Spinal cord (tissue), 10 donors: ENCODE measurements around the gene CCNF. TPM values are rescaled to one million over a fixed set of nuclear protein-coding genes. Genes with fewer than 3 reads are reported as not detected.
"Not testable (repeated sequence)": the region's sequence is repeated elsewhere in the genome, so short reads cannot be mapped to it uniquely, and the experiment has no call there.

Experiments used
- DNase-seq, 6 donors: peaks; one replicate each; pipeline versions ENCODE4 v3.0.0 to v3.0.0-alpha.2; 2013 to 2015; ENCODE audit warnings: low spot score in 6 of 6, low read depth in 4 of 6
- H3K27ac ChIP-seq: one replicate; pipeline ENCODE4 v1.5.1; 2013; ENCODE audit warnings: low read depth, low read length, control low read depth
- H3K27me3 ChIP-seq: one replicate; pipeline ENCODE4 v1.6.1; 2013; ENCODE audit warnings: low read length; ENCODE audit not compliant: control insufficient read depth, insufficient read depth
- H3K36me3 ChIP-seq: one replicate; pipeline ENCODE4 v1.6.1; 2013; ENCODE audit warnings: low read length; ENCODE audit not compliant: control insufficient read depth, insufficient read depth
- H3K4me1 ChIP-seq: one replicate; pipeline ENCODE4 v1.6.1; 2013; ENCODE audit warnings: low read length; ENCODE audit not compliant: control insufficient read depth, insufficient read depth
- H3K4me3 ChIP-seq: one replicate; pipeline ENCODE4 v1.5.1; 2013; ENCODE audit warnings: low read depth, low read length, control low read depth
- H3K9me3 ChIP-seq: one replicate; pipeline ENCODE4 v1.6.1; 2013; ENCODE audit warnings: low read length; ENCODE audit not compliant: control insufficient read depth, insufficient read depth
- WGBS: methylation state at CpG from one replicate; pipeline ENCODE4 v1.1.5; 2013; ENCODE audit warnings: missing lambda C conversion rate; ENCODE audit not compliant: insufficient coverage; 5-methylcytosine and 5-hydroxymethylcytosine counted together
- long read RNA-seq, 4 donors: transcript quantifications; one replicate each; lab custom pipeline, GENCODE V29; 2026
- polyA plus RNA-seq, 2 donors: library from polyadenylated mRNA; unstranded; fragments of 120-200 nt; gene quantifications; one replicate each; pipeline ENCODE4 v1.2.1, GENCODE V29; 2013; ENCODE audit not compliant: insufficient read length in 2 of 2
- total RNA-seq, 2 donors: library from RNA; depleted of rRNA in 1 of 2; stranded (reverse); fragments of 120-200 nt in 1 of 2; fragments of >200 nt in 1 of 2; gene quantifications; one replicate each; pipeline versions ENCODE4 v1.2.3 to v1.2.4, GENCODE V29; 2013 to 2014
- donor health status: healthy.

Gene CCNF, protein sequence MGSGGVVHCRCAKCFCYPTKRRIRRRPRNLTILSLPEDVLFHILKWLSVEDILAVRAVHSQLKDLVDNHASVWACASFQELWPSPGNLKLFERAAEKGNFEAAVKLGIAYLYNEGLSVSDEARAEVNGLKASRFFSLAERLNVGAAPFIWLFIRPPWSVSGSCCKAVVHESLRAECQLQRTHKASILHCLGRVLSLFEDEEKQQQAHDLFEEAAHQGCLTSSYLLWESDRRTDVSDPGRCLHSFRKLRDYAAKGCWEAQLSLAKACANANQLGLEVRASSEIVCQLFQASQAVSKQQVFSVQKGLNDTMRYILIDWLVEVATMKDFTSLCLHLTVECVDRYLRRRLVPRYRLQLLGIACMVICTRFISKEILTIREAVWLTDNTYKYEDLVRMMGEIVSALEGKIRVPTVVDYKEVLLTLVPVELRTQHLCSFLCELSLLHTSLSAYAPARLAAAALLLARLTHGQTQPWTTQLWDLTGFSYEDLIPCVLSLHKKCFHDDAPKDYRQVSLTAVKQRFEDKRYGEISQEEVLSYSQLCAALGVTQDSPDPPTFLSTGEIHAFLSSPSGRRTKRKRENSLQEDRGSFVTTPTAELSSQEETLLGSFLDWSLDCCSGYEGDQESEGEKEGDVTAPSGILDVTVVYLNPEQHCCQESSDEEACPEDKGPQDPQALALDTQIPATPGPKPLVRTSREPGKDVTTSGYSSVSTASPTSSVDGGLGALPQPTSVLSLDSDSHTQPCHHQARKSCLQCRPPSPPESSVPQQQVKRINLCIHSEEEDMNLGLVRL
- 1 to 10 TPM; 7.6 to 8.9 TPM for total RNA-seq
- polyA plus RNA-seq: 10 to 100 TPM; 10.4 to 11.6 TPM
- long read RNA-seq, donor 1, full-length matches to known transcripts: 1 of 1 reads
- long read RNA-seq, donor 1, partial matches to known transcripts: 0 of 1 reads
- long read RNA-seq, donor 1, other reads (novel, unspliced or antisense): 0 of 1 reads
- long read RNA-seq, donor 2, partial matches to known transcripts: 0 of 1 reads
- long read RNA-seq, donor 2, other reads (novel, unspliced or antisense): 0 of 1 reads
- long read RNA-seq, donor 3: 0 reads
- long read RNA-seq, donor 4, full-length matches to known transcripts: 3 of 3 reads
- long read RNA-seq, donor 4, partial matches to known transcripts: 0 of 3 reads
- long read RNA-seq, donor 4, other reads (novel, unspliced or antisense): 0 of 3 reads

DNA sequence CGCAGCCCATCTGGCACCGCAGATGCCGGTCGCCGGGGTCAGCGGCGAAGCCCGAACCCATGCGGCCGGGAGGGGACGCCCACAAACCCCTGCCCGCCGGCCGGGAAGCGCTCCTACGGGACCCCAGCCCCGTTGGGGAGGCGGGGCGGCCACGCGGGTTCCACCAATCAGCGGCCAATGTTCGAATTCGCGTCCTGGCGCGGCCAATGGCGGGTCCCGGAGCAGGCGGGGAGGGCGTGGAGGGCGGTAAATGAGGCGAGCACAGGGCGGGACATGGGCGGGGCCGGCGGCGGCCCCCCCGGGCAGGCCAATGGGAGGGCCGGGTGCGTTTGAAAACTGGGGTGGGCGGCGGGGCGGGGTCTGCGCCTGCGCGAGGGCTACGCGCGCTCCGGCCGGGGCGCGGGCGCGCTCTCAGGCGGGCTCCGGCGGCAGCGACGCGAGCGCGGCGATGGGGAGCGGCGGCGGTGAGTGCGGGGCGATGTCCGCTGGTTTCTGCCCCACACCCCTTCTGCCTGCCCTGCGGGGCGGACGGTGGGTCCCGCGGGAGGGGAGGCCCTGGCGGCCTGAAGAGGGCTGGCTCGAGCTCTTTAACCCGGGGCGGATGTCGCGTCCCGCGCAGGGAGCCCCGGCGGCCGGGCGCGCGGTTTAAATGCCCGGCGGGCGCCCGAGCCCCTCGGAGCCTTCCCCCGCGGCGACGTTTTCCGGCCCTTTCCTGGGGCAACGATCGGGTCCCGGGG is at the start of gene CCNF:
CCNF (plus strand) TSS at position 414 of the 737 bp plus-strand sequence; CDS start at position 449, 35 bp downstream.
- WGBS: under 1% methylated on average over 103 of the region's 103 CpGs
- Histone ChIP-seq H3K9me3 (no peaks in the 10 kb centered on the region), H3K4me3 (peak within 1 kb of the TSS; percentile 77), H3K36me3 (peaks cover 29% of the 10 kb centered on the region), H3K27me3 (no peaks in the 10 kb centered on the region), H3K27ac (peak within 1 kb of the TSS; percentile 25), H3K4me1 (peaks cover 34% of the 10 kb centered on the region)
- peak; percentile 85 to 99 (median 94) for DNase-seq

DNA sequence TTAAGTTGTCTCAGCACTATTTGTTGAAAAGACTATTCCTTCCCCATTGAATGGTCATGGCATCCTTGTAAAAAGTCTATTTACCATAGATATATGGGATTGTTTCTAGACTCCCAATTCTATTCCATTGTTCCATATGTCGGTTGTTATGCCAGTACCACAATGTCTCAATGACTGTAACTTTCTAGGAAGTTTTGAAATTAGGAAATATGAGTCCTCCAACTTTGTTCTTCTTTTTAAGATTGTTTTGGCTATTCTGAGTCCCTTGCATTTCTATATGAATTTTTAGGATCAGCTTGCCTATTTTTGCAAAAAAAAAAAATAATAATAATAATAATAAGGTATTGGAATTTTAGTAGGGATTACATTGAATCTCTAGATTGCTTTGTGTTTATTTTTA is 45.7 kb upstream of the CCNF start:
- Histone ChIP-seq H3K27me3 (no peaks in the 10 kb centered on the region), H3K36me3 (no peaks in the 10 kb centered on the region), H3K4me3 (no peak overlapping the region), H3K4me1 (no peaks in the 10 kb centered on the region), H3K9me3 (peaks cover under 1% of the 10 kb centered on the region), H3K27ac (no peak overlapping the region)
- DNase-seq: no peak
- WGBS: no CpG with 5 or more reads among the region's 1 CpG

DNA sequence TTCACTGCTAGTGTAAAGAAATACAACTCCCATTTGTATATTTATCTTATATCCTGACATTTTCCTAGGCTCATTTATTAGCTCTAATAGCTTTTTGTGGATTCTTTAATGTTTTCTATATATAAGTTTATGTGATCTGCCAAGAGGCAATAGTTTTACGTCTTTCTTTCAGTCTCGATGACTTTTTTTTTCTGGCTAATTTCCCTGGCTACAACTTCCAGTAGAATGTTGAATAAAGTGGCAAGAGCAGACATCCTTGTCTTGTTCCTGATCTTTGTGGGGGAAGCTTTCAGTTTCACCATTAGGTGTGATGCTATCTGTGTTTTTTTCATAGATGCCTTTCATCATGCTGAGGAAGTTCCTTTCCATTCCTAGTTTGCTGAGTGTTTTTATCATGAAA is 44.8 kb upstream of the CCNF start:
- no CpG with 5 or more reads among the region's 2 CpGs for WGBS
- Histone ChIP-seq H3K4me3 (no peak overlapping the region), H3K27ac (no peak overlapping the region), H3K36me3 (no peaks in the 10 kb centered on the region), H3K27me3 (no peaks in the 10 kb centered on the region), H3K4me1 (no peaks in the 10 kb centered on the region), H3K9me3 (peaks cover 5% of the 10 kb centered on the region)
- peak in 1 of 6 donors; percentile 9 for DNase-seq

DNA sequence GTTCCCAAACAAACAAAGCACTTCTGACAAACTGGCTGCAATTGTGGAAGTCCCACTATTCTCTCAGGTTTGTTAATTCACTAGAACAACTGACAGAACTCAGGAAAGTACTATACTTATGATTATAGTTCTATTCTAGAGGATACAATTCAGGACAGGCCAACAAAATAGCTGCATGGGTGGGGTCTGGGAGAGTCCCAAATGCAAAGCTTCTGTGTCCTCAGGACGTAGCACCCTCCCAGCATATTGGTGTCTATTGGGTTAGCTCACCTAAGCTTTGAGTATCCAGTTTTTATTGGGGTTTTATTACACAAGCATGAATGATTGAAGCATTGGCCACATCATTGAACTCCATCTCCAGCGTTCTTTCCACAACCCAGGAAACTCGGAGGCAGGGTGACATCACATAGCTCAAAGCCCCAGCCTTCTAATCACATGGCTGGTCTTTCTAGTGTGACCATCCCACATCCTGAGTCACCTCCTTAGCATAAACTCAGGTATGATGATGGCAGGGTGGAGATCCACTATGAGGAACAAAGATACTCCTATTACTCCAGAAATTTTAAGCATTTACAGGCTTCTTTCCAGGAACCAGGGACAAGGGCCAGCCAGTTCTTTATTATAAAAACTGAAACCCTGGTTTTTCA is 43.9 kb upstream of the CCNF start:
- no peak for DNase-seq
- H3K27ac ChIP-seq: no peak overlapping the region
- no peaks in the 10 kb centered on the region for H3K36me3 ChIP-seq
- peaks cover 5% of the 10 kb centered on the region for H3K9me3 ChIP-seq
- H3K4me1 ChIP-seq: no peaks in the 10 kb centered on the region
- no peak overlapping the region for H3K4me3 ChIP-seq
- no peaks in the 10 kb centered on the region for H3K27me3 ChIP-seq
- no CpG with 5 or more reads among the region's 3 CpGs for WGBS

DNA sequence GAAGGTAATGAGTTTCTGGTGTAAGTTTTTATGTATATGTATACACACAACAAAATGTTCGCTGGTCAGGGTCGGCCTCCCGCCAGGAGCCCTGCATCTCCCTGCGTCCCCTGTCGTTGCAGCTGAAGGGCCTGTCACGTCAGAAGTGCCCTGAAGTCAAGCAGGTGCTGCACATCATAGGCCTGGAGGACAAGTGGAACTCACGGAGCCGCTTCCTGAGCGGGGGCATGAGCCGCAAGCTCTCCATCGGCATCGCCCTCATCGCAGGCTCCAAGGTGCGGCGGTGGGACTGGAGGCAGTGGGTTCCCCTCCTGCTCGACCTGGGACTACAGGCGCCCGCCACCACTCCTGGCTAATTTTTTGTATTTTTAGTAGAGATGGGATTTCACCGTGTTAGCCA is 43.3 kb upstream of the CCNF start:
- not testable (repeated sequence) for H3K4me3 ChIP-seq, H3K9me3 ChIP-seq, H3K36me3 ChIP-seq, H3K4me1 ChIP-seq, DNase-seq, H3K27ac ChIP-seq, H3K27me3 ChIP-seq
- 81% methylated on average over 19 of the region's 19 CpGs for WGBS

DNA sequence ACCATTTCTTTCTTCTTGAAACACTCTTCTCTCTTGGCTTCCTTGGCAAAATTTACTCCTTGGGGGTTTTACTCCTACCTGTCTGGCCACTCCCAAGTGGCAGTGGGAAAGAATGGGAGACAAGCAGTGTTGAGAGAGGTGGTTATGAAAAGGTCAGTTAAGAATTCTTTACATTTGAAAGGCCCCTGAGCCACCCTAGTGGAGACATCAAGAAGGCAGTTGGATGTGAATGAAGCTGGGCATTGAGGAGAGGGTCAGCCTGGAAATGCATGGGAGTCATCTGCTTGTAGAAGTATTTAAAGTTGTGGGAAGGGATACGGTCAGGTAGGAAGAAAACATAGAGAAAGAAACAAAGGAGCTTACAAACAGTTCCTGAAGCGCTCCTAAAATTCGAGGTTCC is 42.3 kb upstream of the CCNF start:
- Histone ChIP-seq H3K27me3 (no peaks in the 10 kb centered on the region), H3K36me3 (no peaks in the 10 kb centered on the region), H3K9me3 (peaks cover 5% of the 10 kb centered on the region), H3K4me3 (no peak overlapping the region), H3K27ac (no peak overlapping the region), H3K4me1 (no peaks in the 10 kb centered on the region)
- no peak for DNase-seq
- 19% methylated on average over 3 of the region's 3 CpGs for WGBS

GRCh38 chr16:2388139-2388874 is 40.9 kb upstream of the CCNF start:
- Histone ChIP-seq H3K36me3 (no peaks in the 10 kb centered on the region), H3K4me1 (no peaks in the 10 kb centered on the region), H3K4me3 (no peak overlapping the region), H3K27ac (no peak overlapping the region), H3K9me3 (peaks cover 5% of the 10 kb centered on the region), H3K27me3 (no peaks in the 10 kb centered on the region)
- 87% methylated on average over 2 of the region's 3 CpGs for WGBS
- DNase-seq: no peak

GRCh38 chr16:2388875-2389433 is 40.3 kb upstream of the CCNF start:
- no peaks in the 10 kb centered on the region for H3K36me3 ChIP-seq
- DNase-seq: peak in 1 of 6 donors; percentile 5
- WGBS: 60% methylated on average over 1 of the region's 2 CpGs
- no peak overlapping the region for H3K27ac ChIP-seq
- no peaks in the 10 kb centered on the region for H3K27me3 ChIP-seq
- H3K9me3 ChIP-seq: peaks cover 5% of the 10 kb centered on the region
- no peaks in the 10 kb centered on the region for H3K4me1 ChIP-seq
- no peak overlapping the region for H3K4me3 ChIP-seq
